ENCODE data around the gene KDM3A.

KDM3A gene

DNA sequence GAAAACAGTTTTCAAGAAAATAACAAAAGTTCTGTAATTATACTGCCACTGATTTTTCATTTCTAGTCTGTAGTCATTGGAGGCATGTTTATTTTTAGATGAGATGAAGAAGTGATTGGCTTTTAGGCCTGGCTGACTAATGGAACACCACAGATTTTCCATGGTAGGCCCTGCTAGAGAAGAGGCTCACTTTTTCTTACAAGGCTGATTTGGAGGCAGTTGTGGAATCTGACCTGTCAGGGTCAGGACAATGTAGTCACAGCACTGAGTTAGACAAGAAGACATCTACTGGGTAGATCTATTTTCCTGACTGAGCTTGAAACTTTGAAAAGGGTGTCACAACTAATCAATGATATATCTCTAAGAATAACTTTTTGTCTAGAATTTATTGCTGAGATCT is 43.9 kb downstream of the KDM3A start:
- Mint-ChIP-seq H3K36me3 (ENCODE audit: low read depth) (peaks cover 93% of the 10 kb centered on the region), H3K4me1 (peaks cover 20% of the 10 kb centered on the region), H3K27ac (no peak overlapping the region), H3K4me3 (no peak overlapping the region), H3K9me3 (no peaks in the 10 kb centered on the region), H3K27me3 (ENCODE audit: low read depth) (no peaks in the 10 kb centered on the region)
- TF ChIP-seq, protein P1, sequence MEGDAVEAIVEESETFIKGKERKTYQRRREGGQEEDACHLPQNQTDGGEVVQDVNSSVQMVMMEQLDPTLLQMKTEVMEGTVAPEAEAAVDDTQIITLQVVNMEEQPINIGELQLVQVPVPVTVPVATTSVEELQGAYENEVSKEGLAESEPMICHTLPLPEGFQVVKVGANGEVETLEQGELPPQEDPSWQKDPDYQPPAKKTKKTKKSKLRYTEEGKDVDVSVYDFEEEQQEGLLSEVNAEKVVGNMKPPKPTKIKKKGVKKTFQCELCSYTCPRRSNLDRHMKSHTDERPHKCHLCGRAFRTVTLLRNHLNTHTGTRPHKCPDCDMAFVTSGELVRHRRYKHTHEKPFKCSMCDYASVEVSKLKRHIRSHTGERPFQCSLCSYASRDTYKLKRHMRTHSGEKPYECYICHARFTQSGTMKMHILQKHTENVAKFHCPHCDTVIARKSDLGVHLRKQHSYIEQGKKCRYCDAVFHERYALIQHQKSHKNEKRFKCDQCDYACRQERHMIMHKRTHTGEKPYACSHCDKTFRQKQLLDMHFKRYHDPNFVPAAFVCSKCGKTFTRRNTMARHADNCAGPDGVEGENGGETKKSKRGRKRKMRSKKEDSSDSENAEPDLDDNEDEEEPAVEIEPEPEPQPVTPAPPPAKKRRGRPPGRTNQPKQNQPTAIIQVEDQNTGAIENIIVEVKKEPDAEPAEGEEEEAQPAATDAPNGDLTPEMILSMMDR (IDR thresholded peaks at IDR 0.05; ENCODE audit: unreplicated experiment in 3 of 3): no peak

DNA sequence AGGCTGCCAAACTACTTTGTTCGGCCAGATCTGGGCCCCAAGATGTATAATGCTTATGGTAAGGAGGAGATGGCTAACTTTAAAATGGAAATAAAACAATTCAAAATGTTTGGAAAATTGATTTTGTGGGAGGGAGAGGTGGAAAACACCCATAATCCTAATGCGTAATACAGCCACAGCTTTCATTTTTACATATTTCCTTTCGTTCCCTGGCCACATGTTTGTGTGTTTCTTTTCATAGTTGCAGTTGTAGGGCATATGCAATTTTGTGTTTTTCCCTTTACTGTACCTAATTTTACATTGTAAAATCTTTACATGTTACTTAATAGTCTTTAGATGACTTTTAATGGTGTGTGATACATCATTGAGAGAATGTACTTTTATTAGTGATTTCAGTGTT is 44.6 kb downstream of the KDM3A start:
- no peaks in the 10 kb centered on the region for H3K9me3 Mint-ChIP-seq
- H3K4me1 Mint-ChIP-seq: peaks cover 23% of the 10 kb centered on the region
- no peaks in the 10 kb centered on the region for H3K27me3 Mint-ChIP-seq (ENCODE audit: low read depth)
- no peak overlapping the region for H3K27ac Mint-ChIP-seq
- TF ChIP-seq, protein P1 (IDR thresholded peaks at IDR 0.05; ENCODE audit: unreplicated experiment in 3 of 3): no peak
- no peak overlapping the region for H3K4me3 Mint-ChIP-seq
- peaks cover 94% of the 10 kb centered on the region for H3K36me3 Mint-ChIP-seq (ENCODE audit: low read depth)

DNA sequence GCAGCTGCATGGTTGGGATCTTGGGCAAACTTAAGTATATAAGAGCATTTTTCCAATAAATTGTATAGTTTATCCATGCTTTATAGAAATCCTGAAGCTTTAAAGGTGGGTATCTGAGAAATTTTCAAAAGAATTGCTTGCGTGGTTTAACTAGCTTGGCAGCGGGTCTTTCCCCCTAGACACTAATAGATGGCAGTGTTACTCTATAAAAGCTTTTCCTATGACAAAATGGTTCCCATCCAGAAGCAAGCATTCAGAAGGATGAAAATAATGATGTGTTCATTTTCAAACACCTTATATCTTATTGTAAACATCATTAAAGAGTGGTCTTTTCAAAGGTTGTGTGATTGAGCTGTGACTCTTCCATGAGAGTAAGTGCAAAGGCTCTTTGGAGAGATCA is 45.9 kb downstream of the KDM3A start:
- Mint-ChIP-seq H3K27ac (no peak overlapping the region), H3K27me3 (ENCODE audit: low read depth) (no peaks in the 10 kb centered on the region), H3K4me1 (peaks cover 34% of the 10 kb centered on the region), H3K9me3 (no peaks in the 10 kb centered on the region), H3K4me3 (no peak overlapping the region), H3K36me3 (ENCODE audit: low read depth) (peaks cover 100% of the 10 kb centered on the region)
- TF ChIP-seq, protein P1 (IDR thresholded peaks at IDR 0.05; ENCODE audit: unreplicated experiment in 3 of 3): no peak

DNA sequence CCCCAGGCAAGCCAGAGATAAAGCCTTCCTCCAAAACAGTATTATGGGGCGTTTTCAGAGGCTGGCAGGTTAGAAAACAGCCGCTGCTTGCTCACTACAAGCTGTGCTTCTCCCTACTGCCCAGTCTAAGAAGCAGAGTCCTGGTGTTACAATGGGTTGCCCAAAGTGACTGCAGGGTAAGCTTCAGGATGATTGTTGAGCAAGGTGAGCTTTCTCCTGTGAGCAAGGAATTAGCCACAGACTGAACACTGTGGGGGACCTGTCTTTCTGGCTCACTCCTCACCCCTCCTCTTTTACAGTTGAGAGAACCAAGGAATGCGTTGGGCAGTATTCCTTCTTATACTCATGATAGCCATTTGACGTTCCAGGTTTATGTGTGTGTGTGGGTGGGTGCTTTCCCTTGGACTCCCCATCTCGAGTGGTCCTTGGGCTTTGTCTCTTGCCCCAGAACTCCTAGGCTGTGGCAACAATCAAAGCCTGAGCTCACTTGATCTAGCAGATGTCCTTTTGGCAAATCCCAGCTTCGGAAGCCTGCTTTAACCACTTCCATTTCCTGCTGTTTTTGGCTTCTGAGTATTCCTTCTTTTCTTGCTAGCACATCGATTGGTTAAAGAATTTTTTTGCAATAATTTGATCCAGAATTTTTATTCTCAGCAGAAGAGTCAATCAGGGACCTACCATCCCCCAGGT is 47.5 kb downstream of the KDM3A start:
- Mint-ChIP-seq H3K9me3 (no peaks in the 10 kb centered on the region), H3K36me3 (ENCODE audit: low read depth) (peaks cover 98% of the 10 kb centered on the region)
- TF ChIP-seq, protein P1 (IDR thresholded peaks at IDR 0.05; ENCODE audit: unreplicated experiment in 3 of 3): no peak

DNA sequence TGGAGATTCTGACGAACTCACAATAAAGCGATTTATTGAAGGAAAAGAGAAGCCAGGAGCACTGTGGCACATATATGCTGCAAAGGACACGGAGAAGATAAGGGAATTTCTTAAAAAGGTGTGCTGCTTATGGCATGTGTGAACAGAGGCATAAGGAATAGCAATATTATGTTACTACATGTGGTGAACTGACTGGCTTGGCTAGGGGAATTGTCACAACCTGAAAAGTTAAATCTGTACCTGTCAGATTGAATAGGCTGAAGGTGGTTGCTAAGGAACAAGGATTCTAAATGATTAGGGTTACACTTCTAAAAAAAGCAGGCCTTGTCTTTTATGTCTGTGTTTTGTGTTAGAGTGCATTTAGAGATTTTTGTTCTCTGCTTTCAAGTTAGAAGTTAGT is 48.4 kb downstream of the KDM3A start:
- TF ChIP-seq, protein P1 (IDR thresholded peaks at IDR 0.05; ENCODE audit: unreplicated experiment in 3 of 3): no peak
- peak overlapping the region in 2 of 3 experiments; percentile 11 to 29 for H3K27ac Mint-ChIP-seq
- H3K9me3 Mint-ChIP-seq: no peaks in the 10 kb centered on the region
- peaks cover 40% of the 10 kb centered on the region for H3K4me1 Mint-ChIP-seq
- H3K27me3 Mint-ChIP-seq (ENCODE audit: low read depth): no peaks in the 10 kb centered on the region
- H3K4me3 Mint-ChIP-seq: no peak overlapping the region
- peaks cover 98% of the 10 kb centered on the region for H3K36me3 Mint-ChIP-seq (ENCODE audit: low read depth)

More for the DNA sequence above, 47.5 kb downstream of the KDM3A start:
- peaks cover 38% of the 10 kb centered on the region for H3K4me1 Mint-ChIP-seq
- no peaks in the 10 kb centered on the region for H3K27me3 Mint-ChIP-seq (ENCODE audit: low read depth)
- H3K27ac Mint-ChIP-seq: no peak overlapping the region
- no peak overlapping the region for H3K4me3 Mint-ChIP-seq

DNA sequence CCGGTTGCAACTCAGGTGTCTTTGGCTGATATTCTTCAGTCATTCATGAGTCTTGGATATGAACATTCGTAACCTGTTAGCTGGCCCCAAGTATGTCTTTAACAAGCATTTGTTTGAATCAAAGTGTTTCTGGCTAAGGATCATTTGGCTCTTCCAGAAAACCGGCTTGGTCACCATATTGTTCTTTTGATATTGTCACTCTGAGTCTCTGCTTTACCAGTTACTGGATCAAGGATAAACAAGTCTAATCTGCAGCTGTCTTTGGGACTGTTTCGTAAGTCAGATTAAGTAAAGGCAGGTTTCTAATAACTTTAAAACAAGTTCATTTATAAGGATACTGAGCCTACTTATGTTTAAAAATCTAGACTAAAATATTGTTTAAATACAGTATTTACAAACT is 49.1 kb downstream of the KDM3A start:
- Mint-ChIP-seq H3K27me3 (ENCODE audit: low read depth) (no peaks in the 10 kb centered on the region), H3K36me3 (ENCODE audit: low read depth) (peaks cover 98% of the 10 kb centered on the region), H3K4me3 (no peak overlapping the region), H3K27ac (peak overlapping the region in 2 of 3 experiments; percentile 63 to 73), H3K9me3 (no peaks in the 10 kb centered on the region), H3K4me1 (peaks cover 41% of the 10 kb centered on the region)
- TF ChIP-seq, protein P1 (IDR thresholded peaks at IDR 0.05; ENCODE audit: unreplicated experiment in 3 of 3): no peak

Measured in nephron (organoid).